Stimulated activated CD8-positive, alpha-beta memory T cell treated with anti-CD3 and anti-CD28 coated beads, Interleukin-4, amount 100 ng/mL, for 4 hours (primary cell): Measurements from ENCODE around the gene CD24.
"Not testable (repeated sequence)": the region's sequence is repeated elsewhere in the genome, so short reads cannot be mapped to it uniquely, and the experiment has no call there.

ENCODE experiments used
- DNase-seq, 2 donors: peaks; one replicate each; pipeline ENCODE4 v3.0.0-alpha.2; 2020; ENCODE audit warnings: low read depth in 2 of 2, low spot score in 1 of 2

The CD24 gene

DNA sequence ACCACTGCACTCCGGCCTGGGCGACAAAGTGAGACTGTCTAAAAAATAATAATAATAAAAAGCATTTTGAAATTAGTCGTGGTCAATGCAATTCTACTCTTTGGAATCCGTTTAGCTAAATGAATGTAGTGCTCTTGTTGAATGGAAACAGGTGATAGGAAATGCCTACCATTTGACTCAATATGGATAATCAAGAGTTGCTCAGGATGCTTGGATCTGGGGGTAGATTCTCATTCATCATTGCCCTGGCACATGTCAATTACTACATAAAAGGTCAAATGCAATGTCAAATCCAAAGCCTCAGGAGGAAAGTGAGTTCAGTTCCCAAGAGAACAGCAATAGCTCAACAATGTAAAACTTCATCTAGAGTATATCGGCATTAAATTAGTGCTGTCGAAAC is 3.8 kb downstream of the CD24 start:
- DNase-seq = not testable (repeated sequence)

DNA sequence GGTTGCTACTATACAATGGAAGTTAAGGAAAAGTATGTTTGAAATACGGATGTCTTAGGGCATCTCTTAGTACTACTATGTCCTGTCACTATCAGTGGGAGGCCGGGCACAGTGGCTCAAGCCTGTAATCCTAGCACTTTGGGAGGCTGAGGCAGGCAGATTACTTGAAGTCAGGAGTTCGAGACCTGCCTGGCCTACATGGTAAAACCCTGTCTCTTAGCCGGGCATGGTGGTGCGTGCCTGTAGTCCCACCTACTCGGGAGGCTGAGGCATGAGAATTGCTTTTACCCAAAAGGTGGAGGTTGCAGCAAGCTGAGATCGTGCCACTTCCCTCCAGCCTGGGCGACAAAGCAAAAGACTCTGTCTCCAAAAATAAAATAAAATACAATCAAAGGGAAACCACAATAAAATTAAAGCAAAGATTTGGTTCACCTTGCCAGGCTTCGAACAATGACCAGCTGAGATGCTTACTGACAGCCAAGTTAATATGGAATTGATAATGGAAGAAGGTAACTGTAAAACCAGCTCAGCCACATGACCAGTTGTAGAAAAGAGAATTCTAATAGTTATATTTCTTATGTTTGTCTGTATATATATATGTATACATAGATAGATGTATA is 6.5 kb downstream of the CD24 start:
- DNase-seq = no peak

DNA sequence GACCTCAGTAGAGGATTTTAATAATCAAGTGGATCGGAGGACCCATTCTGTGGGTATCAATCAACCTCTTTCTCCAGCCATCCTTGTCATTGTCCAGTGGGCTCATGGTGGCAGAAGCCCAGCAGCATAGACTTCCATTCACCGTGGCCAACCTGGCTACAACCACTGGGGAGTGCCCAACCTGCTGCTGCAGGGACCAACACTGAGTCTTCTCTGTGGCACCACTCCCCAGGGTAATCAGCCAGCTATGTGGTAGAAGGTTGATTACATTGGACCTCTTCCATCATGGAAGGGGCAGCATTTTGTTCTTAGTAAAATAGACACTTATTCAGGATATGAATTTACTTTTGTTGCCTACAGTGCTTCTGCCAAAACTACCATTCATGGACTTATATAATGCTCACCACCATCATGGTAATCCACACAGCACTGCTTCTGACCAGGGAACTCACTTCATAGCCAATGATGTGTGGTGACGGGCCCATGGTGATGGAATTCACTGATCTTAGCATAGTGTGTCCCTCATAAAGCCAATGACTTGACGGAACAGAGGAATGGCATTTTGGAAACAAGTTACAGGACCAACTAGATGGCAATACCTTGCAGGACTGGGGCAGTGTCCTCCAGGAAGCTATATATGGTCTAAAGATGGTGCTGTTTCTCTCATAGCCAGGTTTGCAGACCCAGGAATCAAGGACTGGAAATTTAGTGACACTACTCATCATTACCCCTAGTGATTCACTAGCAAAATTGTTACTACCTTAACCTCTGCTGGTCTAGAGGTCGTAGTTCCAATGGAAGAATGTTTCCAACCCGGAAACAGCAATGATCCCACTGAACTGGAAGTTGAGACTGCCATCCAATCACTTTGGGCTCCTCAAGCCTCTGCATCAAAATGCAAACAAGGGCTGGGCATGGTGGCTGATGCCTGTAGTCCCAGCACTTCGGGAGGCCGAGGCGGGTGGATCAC is 7.6 kb downstream of the CD24 start:
- DNase-seq = no peak

DNA sequence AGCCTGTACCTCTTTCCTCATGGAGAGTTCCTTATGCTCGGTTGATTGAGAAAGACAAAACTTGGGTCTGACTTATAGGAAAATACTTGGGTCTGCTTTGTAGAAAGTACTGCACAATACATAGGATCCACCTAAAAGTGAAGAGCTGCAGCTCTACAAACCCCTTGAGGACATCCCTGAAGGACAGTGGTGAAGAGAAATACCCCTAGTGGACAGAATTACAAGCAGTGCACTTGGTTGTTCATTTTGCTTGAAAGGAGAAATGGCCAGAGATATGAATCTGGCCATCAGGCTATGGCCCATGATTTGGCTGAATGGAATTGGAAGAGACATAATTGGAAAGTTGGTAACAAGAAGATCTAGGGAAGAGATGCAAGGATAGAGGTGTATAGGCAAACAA is 8.3 kb downstream of the CD24 start:
- DNase-seq = no peak

DNA sequence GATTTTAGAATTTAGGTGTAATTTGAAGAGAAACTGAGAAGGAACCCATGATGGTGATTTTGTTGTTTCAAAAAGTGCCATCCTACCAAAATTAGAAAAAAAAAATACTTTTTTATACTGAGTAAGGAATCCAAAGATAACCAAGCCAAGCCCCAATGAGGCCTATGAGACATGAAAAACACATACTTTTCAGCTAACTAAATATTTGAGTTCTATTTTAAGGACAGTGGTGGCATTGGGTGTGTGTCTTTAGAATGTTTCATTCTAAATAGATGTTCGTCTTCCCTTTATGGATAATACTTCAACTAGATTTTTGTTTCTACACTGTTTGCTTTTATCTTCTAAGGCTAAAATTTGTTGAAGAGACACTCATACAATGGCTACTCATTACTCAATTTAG is 9.6 kb downstream of the CD24 start:
- no peak for DNase-seq

DNA sequence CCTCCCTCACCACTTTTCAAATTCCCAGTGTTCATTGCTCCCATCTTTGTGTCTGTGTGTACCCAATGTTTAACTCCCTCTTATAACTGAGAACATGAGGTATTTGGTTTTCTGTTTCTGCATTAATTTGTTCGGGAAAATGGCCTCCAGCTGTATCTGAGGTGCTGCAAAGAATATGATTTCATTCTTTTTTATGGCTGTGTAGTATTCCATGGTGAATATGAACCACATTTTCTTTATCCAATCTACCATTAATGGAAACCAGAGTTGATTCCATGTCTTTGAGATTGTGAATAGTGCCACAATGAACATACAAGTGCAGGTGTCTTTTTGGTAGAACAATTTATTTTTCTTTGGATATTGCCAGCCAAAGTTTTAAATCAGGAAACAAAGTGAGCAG is 10.4 kb downstream of the CD24 start:
- no peak for DNase-seq

DNA sequence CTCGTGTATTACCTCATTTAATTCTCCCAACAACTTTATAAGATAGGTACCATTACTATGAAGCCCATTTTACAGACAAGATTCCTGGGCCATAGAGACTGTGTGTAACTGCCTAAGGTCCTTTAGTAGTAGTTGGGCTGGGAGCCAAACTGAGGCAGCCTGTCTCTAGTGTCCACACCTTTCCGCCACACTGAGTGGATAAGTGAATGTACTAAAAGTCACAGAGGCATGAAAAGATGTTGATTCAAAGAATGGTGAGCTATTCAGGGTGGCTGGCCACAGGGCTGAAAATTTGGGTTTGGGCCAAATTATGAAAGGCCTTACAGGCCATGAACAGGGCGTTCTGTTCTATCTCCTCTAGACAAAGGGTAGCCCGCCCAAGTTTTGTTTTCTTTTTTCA is 11.0 kb downstream of the CD24 start:
- DNase-seq = no peak

DNA sequence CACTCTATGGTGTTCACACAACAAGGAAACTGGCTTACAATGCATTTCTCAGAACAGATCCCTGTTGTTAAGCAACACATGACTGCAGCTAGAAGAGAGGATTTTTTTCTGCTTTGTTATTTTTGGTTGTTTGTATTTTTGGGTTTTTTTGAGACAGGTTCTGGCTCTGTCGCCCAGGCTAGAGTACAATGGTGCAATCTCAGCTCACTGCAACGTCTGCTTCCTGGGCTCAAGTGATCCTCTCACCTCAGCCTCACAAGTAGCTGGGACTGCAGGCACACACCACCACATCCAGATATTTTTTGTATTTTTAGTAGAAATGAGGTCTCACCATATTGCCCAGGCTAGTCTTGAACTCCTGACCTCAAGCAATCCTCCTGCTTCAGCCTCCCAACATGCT is 12.7 kb downstream of the CD24 start:
- no peak for DNase-seq

DNA sequence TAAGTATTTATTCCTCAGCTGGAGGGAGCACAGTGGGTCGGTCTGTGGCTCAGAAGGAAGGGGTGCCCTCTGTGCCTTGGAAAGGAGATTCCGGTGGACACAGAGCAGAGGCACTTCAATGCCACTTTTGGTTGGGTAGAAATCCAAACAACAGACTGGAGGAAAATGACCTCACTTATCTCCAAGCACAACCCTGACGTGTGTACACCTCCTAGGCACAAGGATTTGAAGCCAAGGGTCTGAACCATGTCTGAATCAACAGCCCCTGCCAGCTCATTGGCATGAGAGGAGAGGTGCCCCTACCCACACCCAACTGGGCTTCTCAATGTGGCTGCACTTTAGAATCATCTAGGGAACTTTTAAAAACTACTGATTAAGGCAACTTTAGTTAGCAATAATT is 13.4 kb downstream of the CD24 start:
- DNase-seq = no peak

DNA sequence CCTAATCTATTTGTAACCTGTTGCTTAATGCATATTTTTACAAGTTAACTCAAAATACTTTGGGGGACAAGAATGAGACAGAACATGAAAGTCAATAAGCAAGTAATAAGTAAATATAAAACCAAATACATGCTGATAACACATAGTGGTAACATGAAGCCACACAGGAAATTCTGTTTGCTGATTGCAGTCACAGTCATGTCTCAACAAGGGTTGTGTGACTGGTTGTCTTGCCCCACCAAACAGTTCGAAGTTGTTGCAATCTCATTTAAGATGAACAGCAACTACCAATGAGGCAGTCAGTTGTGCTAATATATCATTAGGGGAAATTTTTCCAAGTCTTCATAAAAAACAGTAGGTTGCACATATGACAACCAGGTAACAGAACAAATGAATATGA is 14.5 kb downstream of the CD24 start:
- no peak for DNase-seq

DNA sequence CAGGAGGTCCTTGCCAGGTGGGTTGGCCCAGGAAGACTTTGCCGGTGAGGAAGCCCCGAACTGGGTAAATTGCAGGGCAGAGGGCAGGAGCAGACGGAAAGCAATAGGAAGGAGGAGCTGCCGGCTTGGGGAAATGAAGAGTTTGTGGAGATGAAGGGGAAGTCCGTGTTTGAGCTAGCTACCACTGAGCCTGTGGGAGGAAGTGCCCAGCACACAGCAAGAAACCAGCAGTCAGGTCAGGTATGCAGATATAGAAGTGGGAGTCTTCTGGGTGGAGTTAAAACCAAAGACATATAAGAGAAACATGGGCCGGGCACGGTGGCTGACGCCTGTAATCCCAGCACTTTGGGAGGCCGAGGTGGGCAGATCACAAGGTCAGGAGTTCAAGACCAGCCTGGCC is 34.7 kb downstream of the CD24 start:
- DNase-seq = no peak

DNA sequence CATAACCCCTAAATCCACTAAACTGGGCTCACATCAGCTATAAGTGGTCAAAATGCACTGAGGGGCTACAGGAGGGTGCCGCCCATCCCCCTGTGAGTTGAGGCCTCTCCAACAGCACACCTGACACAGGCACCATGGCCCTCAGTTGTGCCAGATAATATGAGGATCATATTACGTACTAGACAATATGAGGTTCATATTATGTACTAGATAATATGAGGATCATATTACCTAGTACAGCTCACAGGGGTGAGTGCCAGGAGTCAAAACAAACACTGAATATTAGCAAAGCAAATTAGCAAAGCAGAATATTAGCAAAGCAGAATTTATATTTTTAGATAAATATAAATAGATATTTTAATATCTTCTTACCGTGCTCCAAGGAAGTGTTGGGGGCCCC is 35.3 kb downstream of the CD24 start:
- no peak for DNase-seq

DNA sequence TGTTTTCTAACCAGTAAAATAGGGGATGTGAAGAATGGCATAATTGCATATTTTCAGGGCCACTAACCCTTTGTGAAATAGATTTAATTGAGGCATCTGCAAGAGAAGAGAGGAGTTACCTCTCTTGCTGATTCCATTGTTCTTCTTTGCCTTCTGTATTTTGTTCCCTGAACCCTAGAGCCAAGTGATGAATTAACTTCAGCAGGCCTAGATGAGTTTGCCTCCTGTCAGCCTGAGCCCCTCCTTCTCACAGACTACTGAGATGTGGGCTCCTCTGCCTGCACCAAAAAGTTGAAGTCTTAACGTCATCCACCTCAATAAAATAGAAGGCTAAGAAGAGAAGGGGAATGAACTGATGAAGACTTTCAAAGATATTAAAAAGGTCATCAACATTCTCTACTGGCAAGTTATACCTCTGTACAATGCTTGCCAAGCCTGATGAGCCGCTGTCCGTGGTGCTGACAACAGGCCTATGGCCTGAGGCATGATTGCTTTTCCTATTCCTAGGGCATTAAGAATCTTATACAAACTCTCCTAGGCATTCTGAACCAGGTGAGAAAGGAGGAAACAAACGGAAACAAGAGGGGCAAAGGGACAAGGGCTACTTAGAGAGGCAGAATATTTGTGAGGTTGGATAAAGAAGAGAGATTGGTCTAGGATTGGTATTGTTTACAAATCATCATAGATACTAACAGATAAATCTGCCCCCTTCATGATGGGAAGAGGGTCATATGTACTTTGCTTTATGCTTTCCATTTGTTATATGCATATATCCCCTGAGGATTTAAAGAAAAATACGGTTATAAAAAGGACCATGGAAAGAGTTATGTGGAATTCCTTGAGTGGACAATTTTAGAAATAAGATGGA is 46.8 kb downstream of the CD24 start:
- DNase-seq = no peak

DNA sequence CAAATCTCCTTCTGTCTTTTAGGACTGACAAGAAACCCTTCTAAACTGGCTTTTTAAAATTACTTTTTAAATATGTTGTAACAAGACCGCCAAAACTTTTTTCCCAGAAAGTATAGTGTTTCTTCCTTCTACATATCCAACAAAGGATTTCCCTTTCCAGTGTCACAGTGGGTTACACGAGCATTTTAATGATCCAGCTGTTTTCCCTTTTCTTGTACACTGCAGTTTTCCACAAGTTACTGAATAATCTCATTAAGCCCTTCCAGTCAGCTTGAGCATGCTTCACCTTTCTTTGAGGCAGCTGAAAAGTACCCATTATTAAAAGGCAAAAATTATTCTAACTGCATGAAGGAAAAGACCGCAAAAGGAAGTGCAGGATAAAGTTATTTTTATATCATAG is 48.6 kb downstream of the CD24 start:
- DNase-seq = no peak

DNA sequence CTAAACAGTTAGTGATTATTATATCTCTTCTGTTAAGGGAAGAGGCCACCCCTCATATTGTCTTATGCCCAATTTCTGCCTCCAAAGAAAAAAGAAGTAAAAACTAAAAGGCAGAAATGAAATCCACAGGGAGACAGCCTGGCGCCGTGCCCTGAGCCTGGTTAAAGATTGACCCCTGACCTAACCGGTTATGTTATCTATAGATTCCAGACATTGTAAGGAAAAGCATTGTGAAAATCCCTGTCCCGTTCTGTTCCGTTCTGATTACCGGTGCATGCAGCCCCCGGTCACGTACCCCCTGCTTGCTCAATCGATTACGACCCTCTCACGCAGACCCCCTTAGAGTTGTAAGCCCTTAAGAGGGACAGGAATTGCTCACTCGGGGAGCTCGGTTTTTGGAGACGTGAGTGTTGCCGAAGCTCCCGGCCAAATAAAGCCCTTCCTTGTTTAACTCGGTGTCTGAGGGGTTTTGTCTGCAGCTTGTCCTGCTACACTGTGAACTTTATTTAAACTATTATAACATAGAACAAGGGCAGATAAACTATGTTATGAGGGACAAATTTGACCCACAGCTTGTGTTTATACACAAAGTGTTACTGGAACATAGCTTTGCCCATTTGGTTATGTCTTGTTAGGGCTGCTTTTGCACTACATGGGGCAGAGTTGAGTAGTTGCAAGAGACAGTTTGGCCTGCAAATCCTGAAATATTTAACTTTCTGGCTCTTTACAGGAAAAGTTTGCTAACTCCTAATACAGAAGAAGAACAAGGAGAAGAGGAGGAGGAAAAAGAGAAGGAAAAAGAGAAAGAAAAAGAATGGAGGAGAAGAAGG is 49.6 kb downstream of the CD24 start:
- DNase-seq = no peak

DNA sequence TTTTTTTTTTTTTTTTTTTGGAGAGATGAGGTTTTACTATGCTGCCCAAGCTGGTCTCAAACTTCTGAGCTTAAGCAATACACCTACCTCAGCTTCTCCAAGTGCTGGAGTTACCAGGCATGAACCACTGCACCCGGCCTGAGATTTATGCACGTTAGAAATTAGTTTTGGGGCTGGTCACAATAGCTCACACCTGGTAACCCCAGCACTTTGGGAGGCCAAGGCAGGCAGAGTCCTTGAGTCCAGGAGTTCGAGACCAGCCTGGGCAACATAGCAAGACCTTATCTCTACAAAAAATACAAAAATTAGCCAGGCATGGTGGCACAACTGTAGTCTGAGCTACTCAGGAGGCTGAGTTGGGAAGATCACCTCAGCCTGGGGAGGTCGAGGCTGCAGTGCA is 51.9 kb downstream of the CD24 start:
- no peak for DNase-seq
